Tibial nerve (tissue), 4 donors: ENCODE results near the gene AQP3.

Experiments used
- CTCF ChIP-seq, 5 experiments: fragments of 200-600 bp in 3 of 5; fragments of 450-650 bp in 2 of 5; sonication (generic) in 3 of 5; IDR thresholded peaks; one replicate each; pipeline ENCODE4 v1.5.1; 2016 to 2019; ENCODE audit warnings: antibody characterized with exemption in 5 of 5, mild to moderate bottlenecking in 3 of 5, moderate library complexity in 2 of 5
- EP300 ChIP-seq, 2 donors: sonication (generic); formaldehyde crosslinking; IDR thresholded peaks; one replicate each; pipeline ENCODE4 v1.6.1; 2017; ENCODE audit warnings: antibody characterized with exemption in 2 of 2, mild to moderate bottlenecking in 1 of 2
- POLR2A ChIP-seq, 2 donors: fragments of 450-650 bp; IDR thresholded peaks; one replicate each; pipeline ENCODE4 v1.6.1; 2017; ENCODE audit warnings: antibody characterized with exemption in 2 of 2, mild to moderate bottlenecking in 2 of 2, moderate library complexity in 2 of 2

- TF ChIP-seq CTCF (IDR thresholded peaks at IDR 0.05) (no peak), POLR2A (IDR thresholded peaks at IDR 0.05) (no peak), EP300 (IDR thresholded peaks at IDR 0.05) (no peak)
Measured at GRCh38 chr9:33418090-33418489, 29.3 kb downstream of the AQP3 start.
